PC-3 (cell line): ENCODE measurements around the gene TMEM130.

ENCODE experiments used
- EZH2 ChIP-seq: fragments of 300-600 bp; sonication (generic); IDR thresholded peaks from one replicate; pipeline ENCODE4 v1.6.1; 2017; ENCODE audit warnings: antibody characterized with exemption, mild to moderate bottlenecking, low read length; ENCODE audit not compliant: unreplicated experiment
- EZH2phosphoT487 ChIP-seq: fragments of 300-600 bp; sonication (generic); IDR thresholded peaks from 2 replicates; pipeline ENCODE4 v1.6.1; 2018; ENCODE audit warnings: mild to moderate bottlenecking, antibody characterized with exemption, low read length, borderline replicate concordance
- TF ChIP-seq, protein P1 (sequence below): fragments of 300-600 bp; sonication (generic); conservative IDR thresholded peaks from 2 replicates; pipeline ENCODE4 v1.5.1; 2017; ENCODE audit warnings: antibody characterized with exemption, low read depth, mild to moderate bottlenecking, low read length

- TF ChIP-seq, protein P1, sequence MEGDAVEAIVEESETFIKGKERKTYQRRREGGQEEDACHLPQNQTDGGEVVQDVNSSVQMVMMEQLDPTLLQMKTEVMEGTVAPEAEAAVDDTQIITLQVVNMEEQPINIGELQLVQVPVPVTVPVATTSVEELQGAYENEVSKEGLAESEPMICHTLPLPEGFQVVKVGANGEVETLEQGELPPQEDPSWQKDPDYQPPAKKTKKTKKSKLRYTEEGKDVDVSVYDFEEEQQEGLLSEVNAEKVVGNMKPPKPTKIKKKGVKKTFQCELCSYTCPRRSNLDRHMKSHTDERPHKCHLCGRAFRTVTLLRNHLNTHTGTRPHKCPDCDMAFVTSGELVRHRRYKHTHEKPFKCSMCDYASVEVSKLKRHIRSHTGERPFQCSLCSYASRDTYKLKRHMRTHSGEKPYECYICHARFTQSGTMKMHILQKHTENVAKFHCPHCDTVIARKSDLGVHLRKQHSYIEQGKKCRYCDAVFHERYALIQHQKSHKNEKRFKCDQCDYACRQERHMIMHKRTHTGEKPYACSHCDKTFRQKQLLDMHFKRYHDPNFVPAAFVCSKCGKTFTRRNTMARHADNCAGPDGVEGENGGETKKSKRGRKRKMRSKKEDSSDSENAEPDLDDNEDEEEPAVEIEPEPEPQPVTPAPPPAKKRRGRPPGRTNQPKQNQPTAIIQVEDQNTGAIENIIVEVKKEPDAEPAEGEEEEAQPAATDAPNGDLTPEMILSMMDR: no peak
- TF ChIP-seq EZH2 (no peak), EZH2phosphoT487 (no peak)
Measured at GRCh38 chr7:98910427-98910826, 40.6 kb upstream of the TMEM130 start.
